SU-DHL-6 (cell line): Measurements from ENCODE around the gene GCNT2.

ENCODE experiments used
- CTCF ChIP-seq: fragments of 200-600 bp; sonication (generic); IDR thresholded peaks from one replicate; pipeline ENCODE4 v1.5.1; 2017; ENCODE audit warnings: antibody characterized with exemption, mild to moderate bottlenecking, low read length, moderate library complexity; ENCODE audit not compliant: insufficient read depth, poor library complexity, severe bottlenecking
- EZH2phosphoT487 ChIP-seq: fragments of 200-600 bp; sonication (generic), shearing (Covaris generic); conservative IDR thresholded peaks from 2 replicates; pipeline ENCODE4 v1.6.1; 2018; ENCODE audit warnings: mild to moderate bottlenecking, antibody characterized with exemption, low read length, moderate library complexity, mixed read lengths

- no peak for TF ChIP-seq CTCF
- TF ChIP-seq EZH2phosphoT487: no peak
Measured at GRCh38 chr6:10495029-10495428, 26.1 kb upstream of the GCNT2 start.
